CD4-positive, alpha-beta T cell (primary cell): ENCODE measurements around the gene CTIF. TPM values are rescaled to one million over a fixed set of nuclear protein-coding genes. Genes with fewer than 3 reads are reported as not detected.

Source experiments
- ATAC-seq: fragments of 200-7000 bp; cut with Tn5 transposase; one replicate; pipeline ENCODE4 v1.10.0; 2022; ENCODE audit warnings: mild to moderate bottlenecking; ENCODE audit not compliant: poor library complexity
- CTCF ChIA-PET: fragments of 350-600 bp; sonication (Branson Sonifier 250); formaldehyde crosslinking; loops from one replicate; lab custom pipeline; 2021; ENCODE audit warnings: antibody characterized with exemption, inconsistent platforms; lab: Charles Lee
- POLR2A ChIA-PET: fragments of 350-600 bp; sonication (Branson Sonifier 250); formaldehyde crosslinking; loops from one replicate; lab custom pipeline; 2021; ENCODE audit warnings: antibody characterized with exemption, inconsistent platforms; lab: Charles Lee
- DNase-seq, 14 experiments: peaks; one replicate each; pipeline ENCODE4 v3.0.0-alpha.2; 2013 to 2020; ENCODE audit warnings: mixed read lengths in 2 of 14
- H3K27ac ChIP-seq, 2 donors: one replicate each; pipeline versions ENCODE4 v1.5.1 to v1.7.0; 2013; ENCODE audit warnings: low read length in 2 of 2, low read depth in 1 of 2, mild to moderate bottlenecking in 1 of 2
- H3K27me3 ChIP-seq, 2 experiments: 1 replicate in 1 of 2; 2 replicates in 1 of 2; pipeline versions ENCODE4 v1.6.1 to v1.7.0; 2013; ENCODE audit warnings: low read length in 2 of 2, control low read depth in 1 of 2, mild to moderate bottlenecking in 1 of 2, moderate library complexity in 1 of 2; ENCODE audit not compliant: insufficient read depth in 2 of 2, control insufficient read depth in 1 of 2
- H3K36me3 ChIP-seq: one replicate; pipeline ENCODE4 v1.6.1; 2013; ENCODE audit warnings: low read length, control low read depth; ENCODE audit not compliant: insufficient read depth
- H3K4me1 ChIP-seq: one replicate; pipeline ENCODE4 v1.6.1; 2013; ENCODE audit warnings: low read length, control low read depth; ENCODE audit not compliant: insufficient read depth
- H3K4me3 ChIP-seq: one replicate; pipeline ENCODE4 v1.5.1; 2013; ENCODE audit warnings: mild to moderate bottlenecking, low read length, moderate library complexity
- H3K9me3 ChIP-seq, 2 experiments: 1 replicate in 1 of 2; 2 replicates in 1 of 2; pipeline versions ENCODE4 v1.6.1 to v1.7.0; 2013; ENCODE audit warnings: low read length in 2 of 2, mild to moderate bottlenecking in 2 of 2, control low read depth in 1 of 2, moderate library complexity in 1 of 2; ENCODE audit not compliant: control insufficient read depth in 1 of 2, insufficient read depth in 1 of 2
- H3K27ac Mint-ChIP-seq: one replicate; pipeline ENCODE4 v1.8.0; 2020; ENCODE audit warnings: mixed read lengths
- H3K27me3 Mint-ChIP-seq: one replicate; pipeline ENCODE4 v1.8.0; 2021; ENCODE audit warnings: mixed read lengths
- H3K36me3 Mint-ChIP-seq: one replicate; pipeline ENCODE4 v1.8.0; 2021; ENCODE audit warnings: low read depth, mixed read lengths
- H3K4me1 Mint-ChIP-seq: one replicate; pipeline ENCODE4 v1.8.0; 2021; ENCODE audit warnings: low read depth, mixed read lengths
- H3K4me3 Mint-ChIP-seq: one replicate; pipeline ENCODE4 v1.8.0; 2020; ENCODE audit warnings: mild to moderate bottlenecking, mixed read lengths
- H3K9me3 Mint-ChIP-seq: one replicate; pipeline ENCODE4 v1.8.0; 2020; ENCODE audit warnings: mixed read lengths
- intact Hi-C, 2 experiments: fragments of 100-400 bp; cut with DNase I in 1 of 2; cut with micrococcal nuclease in 1 of 2; formaldehyde crosslinking; loops; one replicate each; pipeline versions ENCODE4 v1.15.1 to v1.9.0; 2023 to 2025; cut with DNase I, micrococcal nuclease
- total RNA-seq, 174 experiments: library from RNA in 2 of 174; stranded (reverse) in 2 of 174; gene quantifications; one replicate each; pipeline ENCODE4 v1.2.3 and lab custom pipeline; 2021 to 2026
- TF ChIP-seq, protein P1 (sequence below): fragments of 200-600 bp; IDR thresholded peaks from one replicate; pipeline ENCODE4 v1.8.0; 2022; ENCODE audit warnings: antibody characterized with exemption, mild to moderate bottlenecking

Gene CTIF
- total RNA-seq, 2 experiments from 2014 or later: 1.1 to 2.9 TPM

DNA sequence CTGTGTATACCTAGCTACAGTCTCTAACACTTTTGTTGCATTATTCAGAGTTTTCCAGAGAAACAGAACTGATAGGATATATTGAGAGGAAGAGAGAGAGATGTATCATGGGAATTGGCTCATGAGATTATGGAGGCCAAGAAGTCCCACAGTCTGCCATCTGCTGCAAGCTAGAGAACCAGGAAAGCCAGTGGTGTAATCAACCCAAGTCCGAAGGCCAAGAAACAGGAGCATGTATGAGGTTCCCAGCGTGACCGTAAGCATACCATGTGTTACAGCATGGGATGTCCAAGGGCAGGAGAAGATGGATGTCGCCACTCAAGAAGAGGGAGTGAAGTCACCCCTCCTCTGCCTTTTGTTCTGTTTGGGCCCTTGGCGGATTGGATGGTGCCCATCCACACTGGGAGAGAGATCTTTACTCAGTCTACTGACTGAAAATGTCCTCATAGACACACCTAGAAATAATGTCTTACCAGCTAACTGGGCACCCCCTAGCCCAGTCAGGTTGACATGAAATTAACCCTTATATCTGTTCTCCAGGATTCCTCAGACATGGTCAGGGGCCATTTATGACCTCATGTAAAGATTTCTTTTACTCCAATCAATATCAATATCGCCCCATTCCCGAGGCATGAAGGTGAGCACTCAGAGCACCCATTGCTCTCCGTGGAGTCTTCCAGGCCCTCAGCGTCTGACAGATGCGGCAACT, 179.6 kb downstream of the CTIF start:
- no peaks in the 10 kb centered on the region for H3K9me3 ChIP-seq
- H3K4me1 ChIP-seq: peaks cover 3% of the 10 kb centered on the region
- Mint-ChIP-seq H3K4me3 (no peak overlapping the region), H3K9me3 (no peaks in the 10 kb centered on the region), H3K36me3 (no peaks in the 10 kb centered on the region), H3K27ac (no peak overlapping the region), H3K27me3 (no peaks in the 10 kb centered on the region), H3K4me1 (no peaks in the 10 kb centered on the region)
- ChIA-PET CTCF (no interaction called here), POLR2A (no interaction called here)
- no peaks in the 10 kb centered on the region for H3K36me3 ChIP-seq
- H3K27ac ChIP-seq: no peak overlapping the region
- ATAC-seq (no peak), DNase-seq (no peak)
- intact Hi-C loops: no loop called here
- H3K4me3 ChIP-seq: no peak overlapping the region
- TF ChIP-seq, protein P1, sequence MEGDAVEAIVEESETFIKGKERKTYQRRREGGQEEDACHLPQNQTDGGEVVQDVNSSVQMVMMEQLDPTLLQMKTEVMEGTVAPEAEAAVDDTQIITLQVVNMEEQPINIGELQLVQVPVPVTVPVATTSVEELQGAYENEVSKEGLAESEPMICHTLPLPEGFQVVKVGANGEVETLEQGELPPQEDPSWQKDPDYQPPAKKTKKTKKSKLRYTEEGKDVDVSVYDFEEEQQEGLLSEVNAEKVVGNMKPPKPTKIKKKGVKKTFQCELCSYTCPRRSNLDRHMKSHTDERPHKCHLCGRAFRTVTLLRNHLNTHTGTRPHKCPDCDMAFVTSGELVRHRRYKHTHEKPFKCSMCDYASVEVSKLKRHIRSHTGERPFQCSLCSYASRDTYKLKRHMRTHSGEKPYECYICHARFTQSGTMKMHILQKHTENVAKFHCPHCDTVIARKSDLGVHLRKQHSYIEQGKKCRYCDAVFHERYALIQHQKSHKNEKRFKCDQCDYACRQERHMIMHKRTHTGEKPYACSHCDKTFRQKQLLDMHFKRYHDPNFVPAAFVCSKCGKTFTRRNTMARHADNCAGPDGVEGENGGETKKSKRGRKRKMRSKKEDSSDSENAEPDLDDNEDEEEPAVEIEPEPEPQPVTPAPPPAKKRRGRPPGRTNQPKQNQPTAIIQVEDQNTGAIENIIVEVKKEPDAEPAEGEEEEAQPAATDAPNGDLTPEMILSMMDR: no peak
- no peaks in the 10 kb centered on the region for H3K27me3 ChIP-seq

DNA sequence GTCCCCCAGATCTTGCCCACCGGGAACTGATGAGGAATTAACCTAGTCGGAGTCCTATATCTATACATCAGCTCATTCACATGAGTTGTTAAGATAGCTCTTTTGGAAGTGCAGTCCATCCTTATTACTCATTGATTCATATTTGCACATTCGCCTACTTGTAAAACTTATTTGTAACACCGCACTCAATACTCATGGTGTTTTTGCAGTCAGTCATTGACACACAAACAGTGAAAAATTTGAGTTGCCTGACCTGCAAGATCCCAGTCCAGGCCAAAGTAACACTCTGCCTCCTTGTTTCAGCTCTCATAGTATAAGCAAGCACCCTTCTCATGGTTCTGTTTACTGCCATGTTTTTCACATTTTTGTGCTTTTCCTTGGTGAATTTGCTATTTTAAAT, 180.6 kb downstream of the CTIF start:
- no peaks in the 10 kb centered on the region for H3K4me1 Mint-ChIP-seq
- CTCF ChIA-PET: no interaction called here
- H3K4me3 Mint-ChIP-seq: no peak overlapping the region
- H3K4me3 ChIP-seq: no peak overlapping the region
- H3K36me3 ChIP-seq: no peaks in the 10 kb centered on the region
- H3K27me3 ChIP-seq: no peaks in the 10 kb centered on the region
- no peaks in the 10 kb centered on the region for H3K36me3 Mint-ChIP-seq
- intact Hi-C loops: no loop called here
- H3K9me3 Mint-ChIP-seq: no peaks in the 10 kb centered on the region
- ATAC-seq (no peak), DNase-seq (no peak)
- peaks cover 3% of the 10 kb centered on the region for H3K4me1 ChIP-seq
- H3K9me3 ChIP-seq: no peaks in the 10 kb centered on the region
- H3K27ac ChIP-seq: no peak overlapping the region
- TF ChIP-seq, protein P1: no peak
- H3K27me3 Mint-ChIP-seq: no peaks in the 10 kb centered on the region
- POLR2A ChIA-PET: no interaction called here
- H3K27ac Mint-ChIP-seq: no peak overlapping the region

GRCh38 chr18:48719974-48720654, 181.3 kb downstream of the CTIF start:
- Mint-ChIP-seq H3K9me3 (no peaks in the 10 kb centered on the region), H3K27ac (no peak overlapping the region), H3K36me3 (no peaks in the 10 kb centered on the region), H3K4me3 (no peak overlapping the region), H3K27me3 (no peaks in the 10 kb centered on the region), H3K4me1 (no peaks in the 10 kb centered on the region)
- no peaks in the 10 kb centered on the region for H3K27me3 ChIP-seq
- no peak overlapping the region for H3K4me3 ChIP-seq
- TF ChIP-seq, protein P1: no peak
- intact Hi-C loops: no loop called here
- DNase-seq: no peak
- no peak overlapping the region for H3K27ac ChIP-seq
- ChIA-PET POLR2A (no interaction called here), CTCF (no interaction called here)
- no peaks in the 10 kb centered on the region for H3K9me3 ChIP-seq
- no peak for ATAC-seq
- peaks cover 3% of the 10 kb centered on the region for H3K4me1 ChIP-seq
- H3K36me3 ChIP-seq: no peaks in the 10 kb centered on the region
